ENCODE data around the gene MAP3K2. TPM values are rescaled to one million over a fixed set of nuclear protein-coding genes. Genes with fewer than 3 reads are reported as not detected.

MAP3K2 gene
- total and polyA plus RNA-seq, 10 of the 15 experiments (the other 5 are each of a cell fraction or from before 2014, with no cell fraction given) = 2.7 to 39.6 (median 16.1) TPM

- TF ChIP-seq HDGF (IDR thresholded peaks at IDR 0.05) (no peak), HDAC6 (IDR thresholded peaks at IDR 0.05; ENCODE audit: unreplicated experiment) (no peak), TARDBP (IDR thresholded peaks at IDR 0.05; ENCODE audit: borderline replicate concordance) (no peak), BCLAF1 (IDR thresholded peaks at IDR 0.05) (no peak), BMI1 (IDR thresholded peaks at IDR 0.05; ENCODE audit: borderline replicate concordance) (no peak), CBX3 (IDR thresholded peaks at IDR 0.05; ENCODE audit: borderline replicate concordance, low read depth) (no peak), YBX1 (IDR thresholded peaks at IDR 0.05) (no peak), IRF4 (IDR thresholded peaks at IDR 0.05; ENCODE audit: low read depth, low read length) (no peak), EP300 (IDR thresholded peaks at IDR 0.05; ENCODE audit: borderline replicate concordance in 1 of 2, control insufficient read depth in 1 of 2, low read depth in 2 of 2, low read length in 2 of 2) (no peak)
These were observed 132.6 kb downstream of the MAP3K2 start (continued) for GRCh38 chr2:127255146-127255545.

GRCh38 chr2:127254386-127254981 is 133.3 kb downstream of the MAP3K2 start:
- ChIA-PET SMC1A (ENCODE audit: uncharacterized antibody, unreplicated experiment) (no interaction called here), RAD21 (ENCODE audit: unreplicated experiment) (no interaction called here), CTCF (no interaction called here), POLR2A (no interaction called here)
- H3K9me3 ChIP-seq (replicated peaks; ENCODE audit: control insufficient read depth, insufficient read depth, low read length) = no peaks in the 10 kb centered on the region
- H3K79me2 ChIP-seq (ENCODE audit: control insufficient read depth, insufficient read depth, low read length) = no peaks in the 10 kb centered on the region
- no peaks in the 10 kb centered on the region for H4K20me1 ChIP-seq (ENCODE audit: control insufficient read depth, insufficient read depth)
- in situ Hi-C loops (cut with MboI) = no loop called here
- H3K4me3 ChIP-seq = no peak overlapping the region
- H2AFZ ChIP-seq (ENCODE audit: control insufficient read depth, low read depth, low read length) = no peak overlapping the region
- H3K4me1 ChIP-seq (ENCODE audit: control insufficient read depth, insufficient read depth, low read length) = no peaks in the 10 kb centered on the region
- FAIRE-seq (no peak), ATAC-seq (no peak), DNase-seq (ENCODE audit: low read depth, low spot score) (no peak)
- BruUV-seq (replicated peaks) = no TSS peak
- WGBS (ENCODE audit: insufficient coverage, insufficient replicate concordance, low lambda C conversion rate, missing lambda C conversion rate) = 84% methylated on average over 7 of the region's 7 CpGs
- H3K4me2 ChIP-seq (ENCODE audit: control insufficient read depth, insufficient read depth) = no peak overlapping the region
- H3K9ac ChIP-seq (ENCODE audit: control insufficient read depth, insufficient read depth, low read length) = no peak overlapping the region
- H3K36me3 ChIP-seq (ENCODE audit: control insufficient read depth in 2 of 2, insufficient read depth in 2 of 2, low read length in 1 of 2) = peaks cover 12 to 20% of the 10 kb centered on the region in 2 experiments; a peak in 3 of 4 replicates
- intact Hi-C loops (cut with micrococcal nuclease; ENCODE audit: unreplicated experiment) = no loop called here
- H3K27ac ChIP-seq (ENCODE audit: control insufficient read depth, insufficient read depth) = no peak overlapping the region
- no peaks in the 10 kb centered on the region for H3K27me3 ChIP-seq (replicated peaks in 1 of 2; ENCODE audit: control insufficient read depth in 2 of 2, insufficient read depth in 2 of 2, low read length in 1 of 2)
- no peak for TF ChIP-seq FOXK2 (IDR thresholded peaks at IDR 0.05)
- TF ChIP-seq BCL11A (IDR thresholded peaks at IDR 0.05; ENCODE audit: low read depth, low read length) = no peak
- no peak for TF ChIP-seq NR2F1 (conservative IDR thresholded peaks at IDR 0.05)
- TF ChIP-seq ZNF274 (IDR thresholded peaks at IDR 0.05; ENCODE audit: insufficient read depth, insufficient read length) = no peak
- TF ChIP-seq IKZF1 (conservative IDR thresholded peaks at IDR 0.05) = no peak
- TF ChIP-seq SIN3A (IDR thresholded peaks at IDR 0.05; ENCODE audit: low read depth, low read length) = no peak
- no peak for TF ChIP-seq ZBTB4 (CRISPR knock-in tag; IDR thresholded peaks at IDR 0.05)
- TF ChIP-seq SMARCA5 (IDR thresholded peaks at IDR 0.05) = no peak
- TF ChIP-seq NRF1 (conservative IDR thresholded peaks at IDR 0.05; ENCODE audit: low read depth, low read length) = no peak
- TF ChIP-seq HDAC2 (IDR thresholded peaks at IDR 0.05) = no peak
